Measurements from ENCODE around the gene FBLN7. TPM values are rescaled to one million over a fixed set of nuclear protein-coding genes. Genes with fewer than 3 reads are reported as not detected.

The FBLN7 gene
- total and polyA plus RNA-seq, 3 donors from 2014 or later: 0.79 to 3.3 (median 3.1) TPM

GRCh38 chr2:112195167-112195766, 57.1 kb downstream of the FBLN7 start:
- intact Hi-C loops (cut with DNase I; ENCODE audit: low total_unique reads): no loop called here
- 71 to 80% methylated on average over 8 of the region's 8 CpGs for WGBS, 2 donors
- Histone ChIP-seq H3K36me3 (ENCODE audit: low read depth, missing control alignments) (no peaks in the 10 kb centered on the region), H3K9me3 (no peaks in the 10 kb centered on the region), H3K27ac (no peak overlapping the region), H3K4me3 (no peak overlapping the region), H3K27me3 (no peaks in the 10 kb centered on the region), H3K4me1 (no peaks in the 10 kb centered on the region)
- DNase-seq: no peak
- no peak for TF ChIP-seq POLR2A (IDR thresholded peaks at IDR 0.05)
- TF ChIP-seq CTCF (IDR thresholded peaks at IDR 0.05): no peak

GRCh38 chr2:112195950-112196349, 57.8 kb downstream of the FBLN7 start:
- no peaks in the 10 kb centered on the region for H3K9me3 ChIP-seq
- intact Hi-C loops (cut with DNase I; ENCODE audit: low total_unique reads): no loop called here
- no peak for DNase-seq
- no peak overlapping the region for H3K4me3 ChIP-seq
- no peaks in the 10 kb centered on the region for H3K27me3 ChIP-seq
- H3K4me1 ChIP-seq: no peaks in the 10 kb centered on the region
- H3K27ac ChIP-seq: no peak overlapping the region
- TF ChIP-seq POLR2A (IDR thresholded peaks at IDR 0.05): no peak
- TF ChIP-seq CTCF (IDR thresholded peaks at IDR 0.05): no peak
- no peaks in the 10 kb centered on the region for H3K36me3 ChIP-seq (ENCODE audit: low read depth, missing control alignments)

- intact Hi-C loops (cut with DNase I; ENCODE audit: low total_unique reads): no loop called here
- H3K36me3 ChIP-seq (ENCODE audit: low read depth, missing control alignments): no peaks in the 10 kb centered on the region
- TF ChIP-seq CTCF (IDR thresholded peaks at IDR 0.05) (no peak), POLR2A (IDR thresholded peaks at IDR 0.05) (no peak)
These were observed 59.7 kb downstream of the FBLN7 start for GRCh38 chr2:112197868-112198267.

GRCh38 chr2:112198780-112199179, 60.6 kb downstream of the FBLN7 start:
- Histone ChIP-seq H3K27ac (no peak overlapping the region), H3K9me3 (no peaks in the 10 kb centered on the region), H3K4me3 (no peak overlapping the region), H3K27me3 (no peaks in the 10 kb centered on the region), H3K4me1 (no peaks in the 10 kb centered on the region), H3K36me3 (ENCODE audit: low read depth, missing control alignments) (no peaks in the 10 kb centered on the region)
- intact Hi-C loops (cut with DNase I; ENCODE audit: low total_unique reads): no loop called here
- no peak for DNase-seq
- TF ChIP-seq POLR2A (IDR thresholded peaks at IDR 0.05): no peak
- TF ChIP-seq CTCF (IDR thresholded peaks at IDR 0.05): no peak

More at GRCh38 chr2:112197868-112198267, 59.7 kb downstream of the FBLN7 start:
- Histone ChIP-seq H3K9me3 (no peaks in the 10 kb centered on the region), H3K4me1 (no peaks in the 10 kb centered on the region), H3K27ac (no peak overlapping the region), H3K27me3 (no peaks in the 10 kb centered on the region), H3K4me3 (no peak overlapping the region)
- DNase-seq: no peak
- WGBS, 2 donors: 84 to 100% methylated on average over 1 of the region's 1 CpG

GRCh38 chr2:112199188-112199587, 61.0 kb downstream of the FBLN7 start:
- Histone ChIP-seq H3K9me3 (no peaks in the 10 kb centered on the region), H3K27me3 (no peaks in the 10 kb centered on the region), H3K36me3 (ENCODE audit: low read depth, missing control alignments) (no peaks in the 10 kb centered on the region), H3K27ac (no peak overlapping the region), H3K4me1 (no peaks in the 10 kb centered on the region), H3K4me3 (no peak overlapping the region)
- TF ChIP-seq POLR2A (IDR thresholded peaks at IDR 0.05) (no peak), CTCF (IDR thresholded peaks at IDR 0.05) (no peak)
- no peak for DNase-seq
- intact Hi-C loops (cut with DNase I; ENCODE audit: low total_unique reads): no loop called here
- 90 to 92% methylated on average over 3 of the region's 3 CpGs for WGBS, 2 donors

Data from testis (tissue), 3 donors.